AG04449 (cell line): Measurements from ENCODE around the gene TOMM22.
A peak's percentile ranks its signal among the peaks of the same experiment; 100 is the strongest.

ENCODE experiments used
- CTCF ChIA-PET: fragments of 350-600 bp; formaldehyde crosslinking; extraction: SDS; loops from one replicate; lab custom pipeline; 2021; ENCODE audit warnings: antibody characterized with exemption; lab: Yijun Ruan, JAX
- POLR2A ChIA-PET: fragments of 400-600, 350-600 bp; formaldehyde crosslinking; extraction: SDS; loops from one replicate; lab custom pipeline; 2020; ENCODE audit warnings: antibody characterized with exemption, inconsistent platforms; lab: Yijun Ruan, JAX
- DNase-seq: peaks from one replicate; pipeline ENCODE4 v3.0.0-alpha.2; 2010; ENCODE audit warnings: low read depth, low spot score
- H3K4me3 ChIP-seq: 2 replicates; pipeline ENCODE4 v1.5.1; 2011; ENCODE audit warnings: low read depth, mild to moderate bottlenecking, control low read depth, low read length
- TF ChIP-seq, protein P1 (sequence below): IDR thresholded peaks from one replicate; pipeline ENCODE4 v1.5.1; 2011; ENCODE audit warnings: mild to moderate bottlenecking, moderate library complexity, low read length, control low read depth, inconsistent platforms; ENCODE audit not compliant: insufficient read depth; ENCODE audit errors: missing control alignments

The TOMM22 gene

DNA sequence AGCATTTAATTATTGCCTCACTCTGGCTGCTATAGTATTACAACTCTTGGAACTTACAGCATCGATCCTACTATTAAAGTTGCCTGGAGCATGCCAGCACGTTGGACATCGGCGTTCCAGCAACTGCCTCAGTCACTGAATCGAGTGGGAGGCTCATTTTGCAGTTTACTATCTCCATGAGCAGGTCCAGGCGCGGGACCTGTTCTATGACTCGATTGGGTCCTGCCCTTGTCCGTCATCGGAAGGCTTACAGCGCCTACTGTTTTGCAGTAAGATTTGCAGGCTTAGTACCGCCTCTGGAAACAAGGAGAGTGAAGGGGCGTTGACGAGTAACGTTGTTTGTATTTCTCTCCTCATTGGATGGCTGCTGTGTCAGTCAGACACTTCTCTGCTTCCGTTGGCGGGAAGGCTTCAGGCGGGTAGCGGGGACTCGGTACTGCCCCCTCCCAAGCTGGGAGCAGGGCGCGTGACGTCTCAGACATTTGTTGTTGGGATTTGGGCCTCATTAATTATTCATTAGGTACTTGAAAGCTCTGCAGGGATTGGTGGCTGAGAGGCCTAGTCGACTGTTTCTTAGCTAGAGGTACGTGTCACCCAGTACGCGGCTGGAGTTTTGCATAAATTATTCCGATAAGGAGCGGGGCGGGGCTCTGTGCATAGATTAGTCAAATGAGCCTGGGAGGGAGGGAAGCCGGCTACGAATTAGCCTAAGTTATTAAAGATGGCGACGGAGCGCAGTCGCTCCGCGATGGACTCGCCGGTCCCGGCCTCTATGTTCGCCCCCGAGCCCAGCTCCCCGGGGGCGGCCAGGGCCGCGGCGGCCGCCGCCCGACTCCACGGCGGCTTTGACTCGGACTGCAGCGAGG is 23.7 kb downstream of the TOMM22 start, which contains the start of gene GTPBP1:
Gene GTPBP1 (plus strand): TSS at position 710 of the 866 bp plus-strand sequence. CDS start 12 bp downstream, at position 722.
- peak within 1 kb of the TSS; percentile 88 for H3K4me3 ChIP-seq
- CTCF ChIA-PET = interaction anchor here (1.1 to 3.2 kb wide), 3 partner anchors 12 to 24 kb away, joined by 3 to 14 read pairs (median 7); partner anchors contain the start of gene TOMM22
- TF ChIP-seq, protein P1, sequence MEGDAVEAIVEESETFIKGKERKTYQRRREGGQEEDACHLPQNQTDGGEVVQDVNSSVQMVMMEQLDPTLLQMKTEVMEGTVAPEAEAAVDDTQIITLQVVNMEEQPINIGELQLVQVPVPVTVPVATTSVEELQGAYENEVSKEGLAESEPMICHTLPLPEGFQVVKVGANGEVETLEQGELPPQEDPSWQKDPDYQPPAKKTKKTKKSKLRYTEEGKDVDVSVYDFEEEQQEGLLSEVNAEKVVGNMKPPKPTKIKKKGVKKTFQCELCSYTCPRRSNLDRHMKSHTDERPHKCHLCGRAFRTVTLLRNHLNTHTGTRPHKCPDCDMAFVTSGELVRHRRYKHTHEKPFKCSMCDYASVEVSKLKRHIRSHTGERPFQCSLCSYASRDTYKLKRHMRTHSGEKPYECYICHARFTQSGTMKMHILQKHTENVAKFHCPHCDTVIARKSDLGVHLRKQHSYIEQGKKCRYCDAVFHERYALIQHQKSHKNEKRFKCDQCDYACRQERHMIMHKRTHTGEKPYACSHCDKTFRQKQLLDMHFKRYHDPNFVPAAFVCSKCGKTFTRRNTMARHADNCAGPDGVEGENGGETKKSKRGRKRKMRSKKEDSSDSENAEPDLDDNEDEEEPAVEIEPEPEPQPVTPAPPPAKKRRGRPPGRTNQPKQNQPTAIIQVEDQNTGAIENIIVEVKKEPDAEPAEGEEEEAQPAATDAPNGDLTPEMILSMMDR = no peak
- POLR2A ChIA-PET = interaction anchor here (0.6 to 2.2 kb wide), 4 partner anchors 9 to 248 kb away, joined by 3 to 5 read pairs (median 4); partner anchors contain the start of gene TOMM22
- peak; percentile 100 for DNase-seq

DNA sequence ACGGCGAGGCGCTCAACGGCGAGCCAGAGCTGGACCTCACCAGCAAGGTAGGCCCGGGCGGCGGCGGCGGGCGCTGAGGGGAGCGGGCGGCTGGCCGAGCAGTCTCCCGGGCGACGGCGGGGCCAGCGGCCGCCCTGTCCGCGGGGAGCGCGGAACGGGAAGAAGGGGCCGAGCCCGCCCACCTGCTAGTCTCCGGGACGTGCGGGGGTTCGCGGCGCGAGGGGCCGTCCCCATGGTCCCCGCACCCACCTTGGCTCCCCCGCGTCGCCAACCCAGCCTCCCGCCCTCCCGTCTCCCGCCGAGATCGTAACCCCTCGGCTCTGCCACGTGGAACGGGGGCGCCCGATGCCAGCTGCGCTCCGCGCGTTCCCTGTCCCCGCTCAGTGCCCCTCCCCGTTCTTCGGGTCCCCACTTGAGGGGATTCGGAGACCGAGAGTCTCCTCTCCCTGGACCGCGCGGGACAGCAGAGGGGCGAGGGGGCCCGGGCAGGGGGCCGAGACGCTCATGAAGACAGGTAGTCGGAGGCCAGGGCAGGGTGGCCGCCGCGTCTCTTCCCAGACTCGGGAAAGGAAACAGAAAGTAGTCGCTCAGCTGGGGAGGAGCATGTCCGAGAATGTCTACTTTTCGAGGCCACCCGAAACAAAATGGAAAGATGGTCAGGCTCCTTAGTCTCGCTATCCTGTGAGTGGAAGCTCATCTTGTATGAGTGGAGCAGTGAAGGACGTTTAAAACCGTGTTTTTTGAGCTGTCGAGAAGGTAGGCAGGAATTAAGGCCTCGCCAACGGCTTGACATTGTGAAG is 24.5 kb downstream of the TOMM22 start:
- POLR2A ChIA-PET = interaction anchor here (0.5 to 2.2 kb wide), 5 partner anchors 9 to 97 kb away, joined by 3 to 5 read pairs (median 4); partner anchors contain the start of gene TOMM22

DNA sequence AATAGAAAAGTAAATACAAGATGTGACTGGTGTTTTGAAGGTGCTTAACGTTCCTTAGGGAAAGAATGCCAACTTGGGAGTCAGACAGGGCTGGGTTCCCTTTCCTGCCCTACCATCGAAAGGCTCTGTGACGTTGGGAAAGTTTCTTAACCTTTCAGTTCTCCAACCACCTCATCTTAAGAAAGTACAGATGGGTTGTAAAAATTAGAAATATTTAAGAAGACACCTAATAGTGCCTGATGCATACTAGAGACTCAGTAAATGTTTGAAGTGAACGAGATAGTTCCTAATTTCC is 25.1 kb downstream of the TOMM22 start:
- TF ChIP-seq, protein P1 = no peak
- ChIA-PET CTCF (interaction anchor here (0.9 to 3.6 kb wide), 8 partner anchors 8 to 654 kb away, joined by 3 to 14 read pairs (median 6); partner anchors contain the start of gene TOMM22), POLR2A (interaction anchor here (0.7 to 1.6 kb wide), 2 partner anchors 11 to 79 kb away, joined by 3 to 4 read pairs; no protein-coding TSS in a partner anchor)
- DNase-seq = no peak
- peak overlapping the region; percentile 88 for H3K4me3 ChIP-seq

More for the DNA sequence above, 24.5 kb downstream of the TOMM22 start:
- DNase-seq = no peak
- TF ChIP-seq, protein P1 = no peak
- H3K4me3 ChIP-seq = peak overlapping the region; percentile 88
- CTCF ChIA-PET = interaction anchor here (0.9 to 3.6 kb wide), 7 partner anchors 10 to 654 kb away, joined by 3 to 14 read pairs (median 6); partner anchors contain the start of gene TOMM22

DNA sequence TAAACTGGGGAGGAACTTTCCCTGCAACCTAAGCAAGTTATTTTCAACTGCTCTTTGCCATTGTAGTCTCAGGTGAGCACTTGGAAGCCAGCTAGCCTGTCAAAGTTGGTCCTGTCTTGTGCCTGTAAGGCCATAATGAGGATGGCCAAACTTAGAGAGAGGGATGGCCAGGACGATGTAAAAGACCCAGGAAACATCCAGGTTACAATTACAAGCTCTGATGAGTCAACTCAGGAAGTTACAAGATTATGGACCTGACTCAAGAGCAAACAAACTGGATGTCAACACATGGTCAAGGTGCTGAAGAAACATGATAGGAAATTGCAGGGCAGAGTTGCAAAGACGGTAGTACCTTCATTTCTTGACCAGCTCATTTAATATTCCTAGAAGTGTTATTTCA is 25.6 kb downstream of the TOMM22 start:
- DNase-seq = no peak
- TF ChIP-seq, protein P1 = no peak
- H3K4me3 ChIP-seq = peak overlapping the region; percentile 88
- ChIA-PET CTCF (interaction anchor here (0.9 to 3.6 kb wide), 9 partner anchors 8 to 655 kb away, joined by 3 to 14 read pairs (median 4); partner anchors contain the start of gene TOMM22), POLR2A (no interaction called here)

DNA sequence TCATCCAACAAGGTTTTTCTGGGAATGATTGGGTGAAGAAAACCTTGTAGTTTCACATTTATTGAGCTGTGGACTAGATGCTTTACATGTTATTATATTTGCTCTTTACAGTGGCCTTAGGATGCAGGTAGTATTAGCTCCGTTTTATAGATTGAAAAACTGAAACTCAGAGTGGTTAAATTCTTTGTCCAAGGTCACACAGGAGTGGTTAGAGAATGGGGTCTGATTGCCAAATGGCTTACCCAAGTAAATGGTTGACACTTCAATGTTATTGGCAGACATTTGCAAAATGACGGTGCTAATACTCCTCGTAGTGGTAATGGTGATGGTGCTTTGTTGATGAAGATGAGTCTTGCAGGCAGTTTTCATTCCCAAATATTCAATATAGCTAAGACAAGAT is 26.2 kb downstream of the TOMM22 start:
- DNase-seq = no peak
- no peak overlapping the region for H3K4me3 ChIP-seq
- TF ChIP-seq, protein P1 = no peak
- ChIA-PET CTCF (interaction anchor here (1.0 to 3.6 kb wide), 9 partner anchors 8 to 61 kb away, joined by 3 to 14 read pairs (median 5); partner anchors contain the start of gene TOMM22), POLR2A (no interaction called here)
